SW480 (cell line): Measurements from ENCODE around the gene ADAMTS2.

Experiments used
- DNase-seq: peaks from one replicate; pipeline ENCODE4 v3.0.0-alpha.2; 2016; ENCODE audit warnings: low spot score

The ADAMTS2 gene

GRCh38 chr5:179193746-179194145 is 151.5 kb downstream of the ADAMTS2 start:
- no peak for DNase-seq

GRCh38 chr5:179192891-179193470 is 152.3 kb downstream of the ADAMTS2 start:
- no peak for DNase-seq

DNA sequence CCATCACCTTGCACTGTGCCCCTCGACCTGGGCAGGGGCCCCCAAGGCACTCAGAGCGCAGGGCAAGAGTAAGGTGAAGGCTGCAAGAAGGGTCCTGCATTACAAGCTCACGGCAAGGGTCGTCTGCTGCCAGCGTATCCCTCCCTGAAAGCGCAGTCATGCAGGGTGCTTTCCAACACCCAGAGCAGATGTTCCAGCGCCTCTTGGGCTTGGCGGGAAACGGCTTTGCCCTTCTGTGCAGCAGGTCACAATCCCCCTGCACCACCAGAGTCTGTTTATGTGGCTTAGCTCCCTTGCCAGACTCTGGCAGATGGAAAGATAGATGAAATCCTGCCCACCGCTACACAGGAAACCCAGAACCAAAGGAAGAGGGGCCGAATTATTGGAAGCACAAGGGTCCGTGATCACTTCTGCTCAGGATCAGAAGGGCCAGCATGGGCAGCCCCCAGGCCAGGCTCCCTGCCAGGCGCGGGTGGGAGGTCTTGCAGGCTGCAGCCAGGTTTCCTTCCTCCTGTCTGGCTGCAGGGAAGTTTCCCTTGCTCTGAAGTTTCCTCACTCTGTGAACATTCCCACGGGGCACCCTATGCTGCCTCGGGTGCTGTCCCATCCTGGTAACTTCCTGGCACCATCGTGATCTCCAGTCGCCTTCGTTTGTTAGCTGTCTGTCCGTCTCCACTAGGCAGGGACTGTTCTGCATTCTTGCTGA is 152.9 kb downstream of the ADAMTS2 start:
- DNase-seq = no peak

GRCh38 chr5:179191506-179192184 is 153.6 kb downstream of the ADAMTS2 start:
- DNase-seq = no peak

GRCh38 chr5:179190851-179191505 is 154.3 kb downstream of the ADAMTS2 start:
- DNase-seq = no peak

- DNase-seq = no peak
These were observed 156.6 kb downstream of the ADAMTS2 start for GRCh38 chr5:179188636-179189035.

- DNase-seq = no peak
These were observed 157.3 kb downstream of the ADAMTS2 start for GRCh38 chr5:179187681-179188575.

DNA sequence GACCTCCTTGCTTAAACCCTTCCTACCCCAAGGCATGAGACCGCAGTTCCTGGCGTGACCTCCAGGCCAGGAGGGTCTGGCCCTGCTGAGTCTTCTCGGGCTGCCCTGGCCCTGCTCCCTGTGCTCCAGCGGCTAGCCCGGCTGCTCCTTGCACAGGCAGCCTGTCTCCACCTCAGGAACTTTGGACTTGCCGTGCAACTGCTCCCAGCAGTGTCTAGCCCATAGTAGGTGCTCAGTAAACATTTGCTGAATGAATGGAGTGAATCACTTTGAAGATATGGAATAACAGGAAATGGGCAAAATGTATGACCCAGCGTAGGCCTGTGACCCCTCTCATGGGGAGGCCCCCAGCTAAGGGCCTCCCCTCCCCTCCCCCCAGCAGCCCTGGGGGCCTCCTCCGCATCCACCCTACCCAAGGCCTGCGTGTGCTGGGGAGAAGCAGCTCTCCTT is 158.0 kb downstream of the ADAMTS2 start:
- no peak for DNase-seq

- no peak for DNase-seq
These were observed 158.5 kb downstream of the ADAMTS2 start for GRCh38 chr5:179186801-179187200.

GRCh38 chr5:179185941-179186411 is 159.3 kb downstream of the ADAMTS2 start:
- no peak for DNase-seq

DNA sequence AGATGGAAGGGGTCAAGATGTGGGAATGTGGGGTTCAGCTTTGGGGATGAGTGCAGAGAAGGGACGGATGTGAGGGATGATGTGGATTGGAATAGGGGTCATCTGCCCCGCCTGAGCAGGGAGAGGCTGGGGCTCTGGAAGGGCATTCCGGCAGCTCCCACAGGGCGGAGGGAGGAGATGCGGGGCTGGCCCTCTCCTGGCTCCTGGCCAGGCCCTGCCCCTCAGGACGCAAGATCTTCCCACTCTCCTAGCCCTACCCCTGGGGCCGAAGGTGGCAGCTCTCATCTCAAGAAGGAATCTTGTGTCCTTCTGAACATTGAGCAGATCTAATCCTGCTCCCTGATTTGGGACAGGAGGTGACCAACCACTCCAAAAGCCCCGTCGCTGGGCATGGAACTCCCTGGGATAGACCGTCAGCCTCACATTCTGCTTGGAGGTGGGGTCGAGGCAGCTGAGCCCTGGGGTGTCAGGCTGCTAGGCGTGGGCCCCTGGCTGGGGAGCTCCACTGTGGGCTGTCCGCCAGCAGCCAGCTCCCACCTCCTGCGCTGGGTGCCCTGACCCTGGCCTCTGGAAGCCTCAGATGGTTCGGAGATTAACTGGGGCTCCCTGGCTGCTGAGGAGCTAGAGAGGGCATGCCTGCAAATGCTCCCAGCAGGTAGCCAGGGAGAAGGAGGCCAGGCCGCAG is 159.9 kb downstream of the ADAMTS2 start:
- DNase-seq = no peak

DNA sequence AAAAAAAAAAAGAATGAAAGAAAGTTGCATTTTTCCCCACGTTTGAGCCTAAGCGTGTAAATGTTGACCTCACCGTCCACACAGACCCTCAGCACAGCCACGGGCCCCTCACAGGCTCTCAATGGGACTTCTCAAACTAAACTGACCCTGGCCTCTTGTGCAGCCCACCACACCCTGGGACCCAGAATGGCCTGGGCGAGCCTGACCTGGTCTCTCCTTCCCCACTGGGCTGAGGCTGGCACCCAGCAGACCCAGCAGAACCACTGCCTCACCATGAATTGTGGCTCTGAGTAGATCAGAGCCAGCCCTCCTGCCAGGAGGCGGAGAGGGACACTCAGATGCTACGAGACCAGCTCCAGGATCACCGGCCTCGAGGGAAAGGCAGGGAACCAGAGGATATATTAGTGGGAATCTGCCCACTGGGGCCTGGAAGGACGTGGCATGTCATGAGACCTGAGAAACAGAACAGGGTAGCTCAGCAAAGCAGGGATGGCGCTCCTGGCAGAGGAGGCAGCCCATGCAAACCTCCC is 160.7 kb downstream of the ADAMTS2 start:
- no peak for DNase-seq

GRCh38 chr5:179183481-179183880 is 161.8 kb downstream of the ADAMTS2 start:
- no peak for DNase-seq

DNA sequence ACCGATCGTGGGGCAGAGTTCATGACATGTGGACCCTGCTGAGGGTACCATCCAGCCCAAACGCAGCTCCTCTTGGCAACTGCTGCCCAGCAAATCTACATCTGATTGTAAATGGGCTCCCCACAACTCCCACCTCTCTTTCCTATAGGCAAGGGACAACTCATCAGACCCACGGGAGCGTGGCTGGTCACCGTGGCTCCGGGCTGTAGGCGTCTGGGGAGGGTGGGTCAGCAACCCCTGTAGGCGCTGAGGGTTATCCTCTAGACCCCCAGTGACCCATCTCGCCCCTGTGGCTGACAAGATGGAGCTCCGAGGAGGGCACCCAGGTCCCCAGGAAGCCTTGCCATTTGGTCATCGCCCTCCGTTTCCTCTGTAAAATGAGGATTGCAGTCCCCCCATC is 162.7 kb downstream of the ADAMTS2 start:
- no peak for DNase-seq

DNA sequence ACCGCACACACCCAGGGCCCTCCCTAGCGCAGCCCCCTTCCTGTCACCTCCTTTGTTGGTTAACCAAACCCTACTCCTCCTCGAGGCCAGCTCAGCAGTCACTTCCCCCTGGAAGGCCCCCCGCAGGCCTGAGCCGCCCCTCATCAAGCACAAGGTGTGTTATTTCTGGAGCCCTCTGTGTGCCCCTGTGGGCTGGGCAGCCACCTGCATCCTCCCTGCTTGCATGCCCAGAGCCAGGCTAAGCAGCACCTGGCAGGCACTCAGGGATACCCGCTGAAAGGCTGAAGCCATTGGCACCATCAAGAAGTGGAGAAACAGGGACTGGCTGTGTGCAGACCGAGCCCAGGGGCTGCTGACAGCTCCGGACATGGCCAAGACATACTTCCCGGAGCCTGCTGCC is 163.3 kb downstream of the ADAMTS2 start:
- no peak for DNase-seq

GRCh38 chr5:179180921-179181645 is 164.2 kb downstream of the ADAMTS2 start:
- no peak for DNase-seq

GRCh38 chr5:179180061-179180610 is 165.1 kb downstream of the ADAMTS2 start:
- no peak for DNase-seq

GRCh38 chr5:179177711-179178575 is 167.3 kb downstream of the ADAMTS2 start:
- no peak for DNase-seq
